HG03135 (cell line): ENCODE measurements around the gene ANKRD65.
"Not testable (repeated sequence)": the region's sequence is repeated elsewhere in the genome, so short reads cannot be mapped to it uniquely, and the experiment has no call there.

Source experiments
- ATAC-seq: cut with Tn5 transposase; IDR thresholded peaks from one replicate; pipeline ENCODE4 v1.9.1; 2021; ENCODE audit warnings: mild to moderate bottlenecking, moderate library complexity; ENCODE audit not compliant: unreplicated experiment

ANKRD65 gene

GRCh38 chr1:1421147-1421906 is at the start of gene ANKRD65:
ANKRD65 (minus strand) TSS chr1:1421276; CDS start chr1:1421005, 271 bp downstream.
- no peak for ATAC-seq

GRCh38 chr1:1468196-1468985 is 47.3 kb upstream of the ANKRD65 start:
- not testable (repeated sequence) for ATAC-seq

- ATAC-seq, result no peak
Observed at GRCh38 chr1:1463312-1463711, 42.2 kb upstream of the ANKRD65 start.

GRCh38 chr1:1462318-1462966 is 41.4 kb upstream of the ANKRD65 start:
- ATAC-seq, result no peak

- no peak for ATAC-seq
Observed at GRCh38 chr1:1461721-1462317, 40.7 kb upstream of the ANKRD65 start.

GRCh38 chr1:1460540-1461130 is 39.6 kb upstream of the ANKRD65 start:
- ATAC-seq, result no peak

- ATAC-seq, result not testable (repeated sequence)
Observed at GRCh38 chr1:1459711-1460110, 38.6 kb upstream of the ANKRD65 start.

GRCh38 chr1:1459156-1459555 is 38.1 kb upstream of the ANKRD65 start:
- not testable (repeated sequence) for ATAC-seq

GRCh38 chr1:1456683-1457255 is 35.7 kb upstream of the ANKRD65 start:
- ATAC-seq, result not testable (repeated sequence)

- ATAC-seq, result not testable (repeated sequence)
Observed at GRCh38 chr1:1455934-1456333, 34.9 kb upstream of the ANKRD65 start.

GRCh38 chr1:1455366-1455884 is 34.3 kb upstream of the ANKRD65 start:
- ATAC-seq, result no peak

GRCh38 chr1:1454286-1455056 is 33.4 kb upstream of the ANKRD65 start:
- not testable (repeated sequence) for ATAC-seq

GRCh38 chr1:1452882-1453281 is 31.8 kb upstream of the ANKRD65 start:
- ATAC-seq, result no peak

GRCh38 chr1:1452365-1452739 is 31.3 kb upstream of the ANKRD65 start:
- not testable (repeated sequence) for ATAC-seq

- no peak for ATAC-seq
Observed at GRCh38 chr1:1451696-1452364, 30.8 kb upstream of the ANKRD65 start.

- not testable (repeated sequence) for ATAC-seq
Observed at GRCh38 chr1:1450616-1451015, 29.5 kb upstream of the ANKRD65 start.

GRCh38 chr1:1449099-1449739 is 28.1 kb upstream of the ANKRD65 start, which contains the start of gene ATAD3C:
ATAD3C (plus strand) TSS chr1:1449689; CDS start chr1:1450684, 995 bp downstream.
- ATAC-seq, result no peak

- ATAC-seq, result not testable (repeated sequence)
Observed at GRCh38 chr1:1446631-1447030, 25.6 kb upstream of the ANKRD65 start.
